T-helper 2 cell treated with Interferon-gamma antibody and Interleukin-4, amounts not matched to agents 5 μg/mL and 100 μg/mL, for 36 hours (primary cell): ENCODE data around the gene ZNF236.
A peak's percentile ranks its signal among the peaks of the same experiment; 100 is the strongest.

Source experiments
- DNase-seq: peaks from one replicate; pipeline ENCODE4 v3.0.0; 2021; ENCODE audit warnings: low spot score
- H3K27ac Mint-ChIP-seq: one replicate; pipeline ENCODE4 v1.8.0; 2021; ENCODE audit warnings: mild to moderate bottlenecking, mixed read lengths
- H3K27me3 Mint-ChIP-seq: one replicate; pipeline ENCODE4 v1.8.0; 2021; ENCODE audit warnings: low read depth, mixed read lengths
- H3K36me3 Mint-ChIP-seq: one replicate; pipeline ENCODE4 v1.8.0; 2021; ENCODE audit warnings: low read depth, mixed read lengths
- H3K4me1 Mint-ChIP-seq: one replicate; pipeline ENCODE4 v1.8.0; 2021; ENCODE audit warnings: low read depth, mixed read lengths
- H3K4me3 Mint-ChIP-seq: one replicate; pipeline ENCODE4 v1.8.0; 2022; ENCODE audit warnings: mild to moderate bottlenecking, moderate library complexity, mixed read lengths
- H3K9me3 Mint-ChIP-seq: one replicate; pipeline ENCODE4 v1.8.0; 2021; ENCODE audit warnings: mixed read lengths

The ZNF236 gene

DNA sequence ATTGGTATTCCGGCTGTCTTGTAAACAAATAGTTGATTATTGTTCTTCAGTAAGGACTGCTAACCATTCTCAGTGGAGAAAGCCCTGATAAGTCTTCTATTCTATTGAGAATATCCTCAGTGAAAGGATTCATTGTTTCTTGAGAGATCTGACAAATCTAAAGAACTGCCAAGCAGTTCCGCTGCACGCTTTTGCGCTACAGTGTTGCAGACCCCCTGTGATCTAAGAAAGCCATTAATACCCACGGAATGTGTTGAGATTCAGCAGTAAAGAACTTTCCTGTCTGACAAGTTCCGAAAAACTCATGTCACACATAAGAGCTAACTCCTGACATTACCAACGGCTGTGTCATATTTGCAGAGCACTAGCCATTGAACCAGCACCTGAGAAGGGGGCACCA lies 63.8 kb downstream of the ZNF236 start:
- Mint-ChIP-seq H3K4me1 (no peaks in the 10 kb centered on the region), H3K36me3 (peaks cover 32% of the 10 kb centered on the region), H3K4me3 (no peak overlapping the region), H3K9me3 (no peaks in the 10 kb centered on the region), H3K27me3 (no peaks in the 10 kb centered on the region), H3K27ac (no peak overlapping the region)
- no peak for DNase-seq

DNA sequence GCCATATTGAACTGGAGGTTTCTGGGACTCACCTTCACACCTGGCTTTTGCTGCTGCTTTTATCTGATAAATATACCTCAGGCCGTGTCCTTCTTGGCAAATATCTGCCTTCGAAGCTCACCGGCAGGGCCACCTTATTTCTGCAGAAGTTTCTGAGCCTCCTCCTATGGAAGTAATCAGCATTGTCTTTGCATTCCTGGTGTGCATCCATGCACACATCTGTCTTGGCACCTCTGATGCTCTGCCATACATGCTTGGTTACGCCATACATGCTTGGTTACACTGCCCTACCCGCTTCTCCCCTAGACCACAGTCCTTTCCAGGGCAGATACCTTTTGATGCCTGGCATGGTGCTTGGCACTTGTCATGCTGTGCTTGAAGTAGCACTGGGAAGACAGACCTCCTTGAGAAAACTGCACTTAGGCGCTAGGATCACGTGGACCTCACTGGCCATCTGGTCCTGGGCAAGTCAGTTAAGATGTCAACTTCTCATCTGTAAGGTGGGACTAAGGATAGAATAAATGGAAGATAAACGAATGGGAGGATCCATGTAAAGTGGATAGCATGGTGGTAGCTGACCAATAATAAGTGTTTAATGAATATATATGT lies 66.8 kb downstream of the ZNF236 start:
- H3K27me3 Mint-ChIP-seq: no peaks in the 10 kb centered on the region
- DNase-seq: no peak
- H3K27ac Mint-ChIP-seq: no peak overlapping the region
- no peaks in the 10 kb centered on the region for H3K4me1 Mint-ChIP-seq
- H3K4me3 Mint-ChIP-seq: no peak overlapping the region
- H3K9me3 Mint-ChIP-seq: no peaks in the 10 kb centered on the region
- peaks cover 26% of the 10 kb centered on the region for H3K36me3 Mint-ChIP-seq

DNA sequence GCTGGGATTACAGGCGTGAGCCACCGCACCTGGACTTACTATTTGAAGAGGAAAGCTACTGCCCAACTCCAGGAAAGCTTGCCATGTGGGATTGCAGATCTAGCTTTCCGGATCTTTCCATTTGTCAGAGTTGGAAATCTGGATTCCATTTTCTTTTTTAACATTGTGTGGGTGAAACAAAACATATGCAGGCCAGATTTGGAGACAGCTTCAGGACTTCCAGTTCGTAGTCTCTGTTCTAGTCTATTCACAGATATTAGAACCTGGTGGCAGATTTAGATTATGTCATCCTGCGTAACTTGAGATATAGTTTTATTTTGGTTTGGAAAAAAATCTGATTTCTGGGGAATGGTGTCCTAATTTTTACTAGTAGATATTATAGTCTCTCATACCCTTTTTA lies 70.5 kb downstream of the ZNF236 start:
- H3K36me3 Mint-ChIP-seq: peaks cover 55% of the 10 kb centered on the region
- DNase-seq: no peak
- no peaks in the 10 kb centered on the region for H3K4me1 Mint-ChIP-seq
- H3K9me3 Mint-ChIP-seq: no peaks in the 10 kb centered on the region
- no peak overlapping the region for H3K27ac Mint-ChIP-seq
- H3K4me3 Mint-ChIP-seq: no peak overlapping the region
- H3K27me3 Mint-ChIP-seq: no peaks in the 10 kb centered on the region

DNA sequence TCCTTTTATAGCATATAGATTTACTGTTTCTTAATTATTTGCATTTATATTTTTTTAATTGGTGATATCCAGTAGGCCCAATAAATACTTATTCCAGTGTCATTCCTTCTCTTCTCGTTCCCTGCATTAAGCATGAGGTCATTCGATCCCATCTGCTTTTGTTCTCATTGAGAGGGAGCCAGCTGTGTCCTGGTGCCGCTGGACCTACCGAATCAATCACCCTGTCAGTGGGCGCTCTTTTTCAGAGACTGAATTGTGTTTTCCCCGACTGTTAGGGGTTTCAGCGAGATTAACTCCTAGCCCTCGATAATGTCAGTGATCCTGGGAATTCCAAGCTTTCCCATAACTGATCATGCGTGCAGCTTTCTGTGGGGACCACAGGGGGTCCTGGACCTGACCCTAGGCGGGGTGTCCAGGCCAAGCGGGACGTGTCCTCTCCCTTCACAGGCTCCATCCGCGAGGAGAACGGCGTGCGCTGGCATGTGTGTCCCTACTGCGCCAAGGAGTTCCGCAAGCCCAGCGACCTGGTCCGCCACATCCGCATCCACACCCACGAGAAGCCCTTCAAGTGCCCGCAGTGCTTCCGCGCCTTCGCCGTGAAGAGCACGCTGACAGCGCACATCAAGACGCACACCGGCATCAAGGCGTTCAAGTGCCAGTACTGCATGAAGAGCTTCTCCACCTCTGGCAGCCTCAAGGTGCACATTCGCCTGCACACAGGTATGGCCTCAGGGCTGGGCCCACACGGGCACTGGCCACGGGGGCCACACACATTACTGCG lies 72.4 kb downstream of the ZNF236 start:
- Mint-ChIP-seq H3K27me3 (no peaks in the 10 kb centered on the region), H3K27ac (no peak overlapping the region), H3K4me3 (no peak overlapping the region), H3K36me3 (peaks cover 59% of the 10 kb centered on the region), H3K9me3 (no peaks in the 10 kb centered on the region), H3K4me1 (no peaks in the 10 kb centered on the region)
- DNase-seq: no peak

DNA sequence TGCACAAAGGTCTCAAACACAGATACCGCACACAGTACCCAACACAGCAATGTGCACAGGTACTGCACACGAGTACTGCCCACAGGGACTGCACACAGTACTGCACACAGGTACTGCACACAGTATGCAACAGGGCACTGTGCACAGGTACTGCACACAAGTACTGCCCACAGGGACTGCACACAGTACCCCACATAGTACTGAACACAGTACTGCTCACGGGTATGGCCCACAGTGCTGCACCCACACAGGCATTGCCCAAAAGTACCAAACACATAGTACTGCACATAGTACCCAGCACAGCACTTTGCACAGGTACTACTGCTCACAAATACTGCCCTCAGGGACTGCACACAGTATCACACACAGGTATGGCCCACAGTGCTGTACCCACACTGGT lies 73.1 kb downstream of the ZNF236 start:
- Mint-ChIP-seq H3K27me3 (no peaks in the 10 kb centered on the region), H3K36me3 (peaks cover 56% of the 10 kb centered on the region), H3K4me3 (no peak overlapping the region), H3K9me3 (no peaks in the 10 kb centered on the region), H3K4me1 (no peaks in the 10 kb centered on the region), H3K27ac (no peak overlapping the region)
- no peak for DNase-seq

DNA sequence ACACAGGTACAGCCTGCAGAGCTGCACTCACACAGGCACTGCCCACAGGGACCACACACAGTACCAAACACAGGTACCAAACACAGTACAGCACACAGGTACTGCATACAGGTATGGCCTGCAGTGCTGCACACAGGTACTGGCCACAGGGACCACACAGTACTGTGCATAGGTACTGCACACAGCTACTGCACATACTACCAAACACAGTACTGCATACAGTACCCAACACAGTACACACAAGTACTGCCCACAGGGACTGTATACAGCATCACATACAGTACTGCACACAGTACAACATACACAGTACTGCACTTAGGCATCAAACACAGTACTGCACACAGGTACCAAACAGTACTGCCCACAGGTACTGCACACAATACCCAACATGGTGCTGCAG lies 74.3 kb downstream of the ZNF236 start:
- Mint-ChIP-seq H3K9me3 (no peaks in the 10 kb centered on the region), H3K4me3 (no peak overlapping the region), H3K4me1 (no peaks in the 10 kb centered on the region), H3K36me3 (peaks cover 56% of the 10 kb centered on the region), H3K27ac (no peak overlapping the region), H3K27me3 (no peaks in the 10 kb centered on the region)
- DNase-seq: no peak

DNA sequence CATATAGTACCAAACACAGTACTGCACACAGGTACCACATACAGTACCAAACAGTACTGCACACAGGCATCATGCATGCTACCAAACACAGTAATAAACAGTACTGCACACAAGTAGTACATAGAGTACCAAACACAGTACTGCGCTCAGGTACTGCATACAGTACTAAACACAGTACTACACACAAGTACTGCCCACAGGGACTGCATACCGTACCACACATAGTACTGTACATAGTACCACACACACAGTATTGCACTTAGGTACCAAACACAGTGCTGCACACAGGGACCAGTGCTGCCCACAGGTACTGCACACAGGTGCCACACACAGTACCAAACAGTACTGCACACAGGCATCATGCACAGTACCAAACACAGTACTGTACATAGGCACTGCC lies 74.9 kb downstream of the ZNF236 start:
- no peak overlapping the region for H3K27ac Mint-ChIP-seq
- no peaks in the 10 kb centered on the region for H3K4me1 Mint-ChIP-seq
- H3K27me3 Mint-ChIP-seq: no peaks in the 10 kb centered on the region
- no peaks in the 10 kb centered on the region for H3K9me3 Mint-ChIP-seq
- DNase-seq: no peak
- no peak overlapping the region for H3K4me3 Mint-ChIP-seq
- H3K36me3 Mint-ChIP-seq: peaks cover 54% of the 10 kb centered on the region

DNA sequence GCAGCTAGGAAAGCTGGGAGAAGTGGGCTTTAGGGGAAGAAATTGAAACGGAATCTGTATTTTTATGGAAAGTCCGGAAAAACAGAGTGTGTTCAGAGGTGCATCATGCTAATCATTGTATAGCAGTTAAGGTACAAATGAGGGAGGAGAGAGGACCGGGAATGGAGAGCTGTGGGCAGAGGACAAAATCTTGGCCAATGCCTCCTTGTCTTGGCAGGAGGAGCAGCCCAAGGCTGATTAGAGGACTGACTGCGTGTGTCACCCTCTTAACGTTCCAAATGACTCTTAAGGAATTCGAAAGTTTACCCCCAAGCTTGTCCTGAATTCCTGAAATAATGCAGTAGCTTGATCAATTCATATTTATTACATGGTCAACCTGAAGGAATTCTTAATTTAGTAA lies 81.0 kb downstream of the ZNF236 start:
- DNase-seq: no peak

DNA sequence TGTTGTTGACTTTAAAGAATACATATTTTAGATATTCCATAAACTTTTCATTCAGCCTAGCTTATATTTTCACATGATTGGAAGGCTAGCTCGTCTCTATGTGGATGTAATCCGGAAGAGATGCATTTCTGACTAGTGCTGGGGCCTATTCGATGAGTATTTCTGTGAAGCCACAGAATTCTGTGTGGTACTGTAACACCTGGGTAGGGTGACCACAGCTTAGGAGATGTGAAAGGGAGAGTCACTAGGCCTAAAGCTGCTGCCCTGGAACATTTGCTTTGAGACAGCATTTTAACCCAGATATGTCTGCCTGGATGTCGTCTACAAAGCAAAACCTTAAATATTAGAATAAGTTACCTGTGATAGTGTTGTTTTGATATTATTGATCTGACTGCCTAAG lies 83.5 kb downstream of the ZNF236 start:
- Mint-ChIP-seq H3K4me3 (no peak overlapping the region), H3K27me3 (no peaks in the 10 kb centered on the region), H3K27ac (no peak overlapping the region), H3K36me3 (peaks cover 37% of the 10 kb centered on the region), H3K9me3 (no peaks in the 10 kb centered on the region), H3K4me1 (no peaks in the 10 kb centered on the region)
- DNase-seq: no peak

More for the DNA sequence above, 81.0 kb downstream of the ZNF236 start:
- no peak overlapping the region for H3K27ac Mint-ChIP-seq
- no peaks in the 10 kb centered on the region for H3K27me3 Mint-ChIP-seq
- H3K36me3 Mint-ChIP-seq: peaks cover 39% of the 10 kb centered on the region
- H3K4me1 Mint-ChIP-seq: no peaks in the 10 kb centered on the region
- H3K4me3 Mint-ChIP-seq: no peak overlapping the region
- no peaks in the 10 kb centered on the region for H3K9me3 Mint-ChIP-seq

DNA sequence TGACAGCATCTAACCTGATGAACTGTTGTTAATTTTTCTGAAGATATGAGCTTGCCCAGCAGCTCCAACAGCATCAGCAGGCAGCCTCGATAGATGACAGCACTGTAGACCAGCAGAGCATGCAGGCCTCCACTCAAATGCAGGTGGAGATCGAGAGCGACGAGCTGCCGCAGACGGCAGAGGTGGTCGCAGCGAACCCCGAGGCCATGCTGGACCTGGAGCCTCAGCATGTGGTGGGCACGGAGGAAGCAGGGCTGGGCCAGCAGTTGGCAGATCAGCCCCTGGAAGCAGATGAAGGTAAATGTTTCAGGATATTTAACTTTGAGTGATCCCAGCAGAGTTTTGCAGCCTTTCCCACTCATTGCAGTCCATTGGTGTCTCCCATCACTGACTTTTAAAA lies 85.9 kb downstream of the ZNF236 start:
- no peak overlapping the region for H3K4me3 Mint-ChIP-seq
- no peaks in the 10 kb centered on the region for H3K4me1 Mint-ChIP-seq
- peak overlapping the region; percentile 23 for H3K27ac Mint-ChIP-seq
- no peak for DNase-seq
- H3K9me3 Mint-ChIP-seq: no peaks in the 10 kb centered on the region
- H3K27me3 Mint-ChIP-seq: no peaks in the 10 kb centered on the region
- peaks cover 29% of the 10 kb centered on the region for H3K36me3 Mint-ChIP-seq

DNA sequence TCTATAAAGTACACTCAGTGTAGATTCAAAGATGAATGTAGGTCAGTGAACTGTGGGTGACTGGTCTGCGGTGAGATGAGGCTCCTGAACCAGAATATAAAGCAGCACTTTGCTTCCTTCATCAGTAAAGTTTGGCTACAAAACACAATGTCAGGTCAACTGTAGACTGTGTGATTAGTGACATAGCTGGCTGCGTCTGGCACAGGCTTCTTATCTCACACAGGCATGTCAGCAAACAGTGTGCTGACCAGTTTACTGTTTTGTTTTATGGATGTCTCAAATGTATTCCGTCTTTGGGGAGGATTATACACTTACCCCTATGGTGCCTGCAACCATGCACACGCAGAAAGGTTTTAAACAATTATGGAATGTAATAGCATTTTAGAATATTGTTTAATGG lies 87.1 kb downstream of the ZNF236 start:
- Mint-ChIP-seq H3K27me3 (no peaks in the 10 kb centered on the region), H3K36me3 (peaks cover 34% of the 10 kb centered on the region), H3K27ac (no peak overlapping the region), H3K4me3 (no peak overlapping the region), H3K9me3 (no peaks in the 10 kb centered on the region), H3K4me1 (no peaks in the 10 kb centered on the region)
- DNase-seq: no peak

DNA sequence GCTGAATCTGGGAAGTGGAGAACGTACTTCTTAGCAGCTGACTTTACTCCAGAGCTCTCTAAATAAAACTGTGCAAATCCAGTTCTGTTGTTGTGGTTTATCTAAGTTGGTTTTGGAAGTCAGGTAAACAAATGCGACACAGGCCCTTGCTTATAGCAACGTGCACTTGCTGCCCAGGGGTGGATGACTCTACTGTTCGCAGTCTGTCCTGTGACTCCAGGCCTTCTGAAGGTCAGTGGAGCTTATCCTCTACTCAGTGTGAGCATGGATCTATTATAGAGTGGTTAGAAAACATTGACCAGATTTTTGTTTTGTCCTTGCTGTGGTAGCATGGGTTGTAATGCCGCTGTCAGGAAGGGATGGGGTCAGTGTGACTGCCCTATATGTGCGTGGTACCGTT lies 89.1 kb downstream of the ZNF236 start:
- peaks cover 34% of the 10 kb centered on the region for H3K36me3 Mint-ChIP-seq
- no peak for DNase-seq
- H3K4me1 Mint-ChIP-seq: no peaks in the 10 kb centered on the region
- H3K27me3 Mint-ChIP-seq: no peaks in the 10 kb centered on the region
- no peaks in the 10 kb centered on the region for H3K9me3 Mint-ChIP-seq
- H3K4me3 Mint-ChIP-seq: no peak overlapping the region
- no peak overlapping the region for H3K27ac Mint-ChIP-seq

DNA sequence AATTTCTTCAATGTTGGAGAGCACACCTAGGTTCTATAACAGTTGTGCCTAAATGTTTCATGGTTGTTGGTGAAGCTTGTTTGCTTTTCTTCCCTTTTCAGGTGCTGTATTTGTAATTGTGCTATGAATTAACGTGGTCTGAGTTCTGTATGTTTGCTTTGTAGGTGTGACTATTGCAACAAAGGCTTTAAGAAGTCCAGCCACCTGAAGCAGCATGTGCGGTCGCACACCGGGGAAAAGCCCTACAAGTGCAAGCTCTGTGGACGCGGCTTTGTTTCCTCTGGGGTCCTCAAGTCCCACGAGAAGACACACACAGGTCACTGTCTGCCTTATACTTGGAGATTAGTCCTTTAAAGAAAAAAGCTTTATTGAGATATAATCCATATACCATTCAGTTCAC lies 91.2 kb downstream of the ZNF236 start:
- Mint-ChIP-seq H3K27me3 (no peaks in the 10 kb centered on the region), H3K36me3 (peaks cover 30% of the 10 kb centered on the region), H3K4me1 (no peaks in the 10 kb centered on the region), H3K9me3 (no peaks in the 10 kb centered on the region), H3K4me3 (no peak overlapping the region), H3K27ac (no peak overlapping the region)
- DNase-seq: no peak

DNA sequence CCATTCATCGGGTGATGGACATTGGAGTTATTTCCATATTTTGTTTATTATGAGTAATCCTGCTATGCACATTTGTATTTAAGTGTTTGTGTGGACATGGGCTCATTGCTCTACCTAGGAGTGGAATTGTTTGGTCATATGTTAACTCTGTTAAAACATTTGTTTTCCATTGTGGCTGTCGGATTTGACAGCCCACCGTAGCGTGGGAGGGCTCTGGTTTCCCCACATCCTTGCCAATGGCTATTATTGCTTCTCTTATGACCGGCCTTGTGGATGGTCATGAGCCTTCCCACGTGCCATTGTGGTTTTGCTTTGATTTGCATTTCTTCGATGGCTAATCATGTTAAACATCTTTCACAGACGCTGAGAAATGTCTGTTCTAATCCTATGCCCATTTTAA lies 92.0 kb downstream of the ZNF236 start:
- no peak overlapping the region for H3K4me3 Mint-ChIP-seq

DNA sequence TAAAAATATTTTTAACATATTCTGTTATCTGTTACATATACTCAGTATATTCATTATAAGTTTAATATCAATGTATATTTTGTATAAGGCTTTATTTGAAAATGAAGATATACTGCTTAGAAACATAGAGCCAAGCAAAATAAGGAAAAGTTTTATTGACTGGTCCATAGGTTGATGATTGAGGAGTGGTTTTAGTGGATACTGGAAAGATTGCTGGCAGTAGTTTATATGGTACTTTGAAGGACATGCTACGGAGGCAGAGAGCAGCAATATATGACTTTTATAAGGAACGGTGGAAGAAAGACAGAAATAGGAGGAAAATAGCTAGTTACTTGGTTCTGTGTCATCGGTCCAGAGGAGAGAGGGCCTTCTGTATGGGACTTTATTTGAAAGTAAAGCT lies 92.4 kb downstream of the ZNF236 start:
- Mint-ChIP-seq H3K27ac (no peak overlapping the region), H3K9me3 (no peaks in the 10 kb centered on the region), H3K36me3 (peaks cover 30% of the 10 kb centered on the region), H3K4me3 (no peak overlapping the region), H3K4me1 (no peaks in the 10 kb centered on the region), H3K27me3 (no peaks in the 10 kb centered on the region)
- DNase-seq: no peak

More for the DNA sequence above, 92.0 kb downstream of the ZNF236 start:
- DNase-seq: no peak
- H3K4me1 Mint-ChIP-seq: no peaks in the 10 kb centered on the region
- H3K27me3 Mint-ChIP-seq: no peaks in the 10 kb centered on the region
- H3K27ac Mint-ChIP-seq: no peak overlapping the region
- H3K36me3 Mint-ChIP-seq: peaks cover 27% of the 10 kb centered on the region
- no peaks in the 10 kb centered on the region for H3K9me3 Mint-ChIP-seq
